Measurements from ENCODE around the gene PCLO. TPM values are rescaled to one million over a fixed set of nuclear protein-coding genes. Genes with fewer than 3 reads are reported as not detected.
"Not testable (repeated sequence)": the region's sequence is repeated elsewhere in the genome, so short reads cannot be mapped to it uniquely, and the experiment has no call there.

PCLO gene
- polyA plus RNA-seq, 2 of the 4 experiments (the other 2 are of a cell fraction) = 0.41 to 1.1 TPM

DNA sequence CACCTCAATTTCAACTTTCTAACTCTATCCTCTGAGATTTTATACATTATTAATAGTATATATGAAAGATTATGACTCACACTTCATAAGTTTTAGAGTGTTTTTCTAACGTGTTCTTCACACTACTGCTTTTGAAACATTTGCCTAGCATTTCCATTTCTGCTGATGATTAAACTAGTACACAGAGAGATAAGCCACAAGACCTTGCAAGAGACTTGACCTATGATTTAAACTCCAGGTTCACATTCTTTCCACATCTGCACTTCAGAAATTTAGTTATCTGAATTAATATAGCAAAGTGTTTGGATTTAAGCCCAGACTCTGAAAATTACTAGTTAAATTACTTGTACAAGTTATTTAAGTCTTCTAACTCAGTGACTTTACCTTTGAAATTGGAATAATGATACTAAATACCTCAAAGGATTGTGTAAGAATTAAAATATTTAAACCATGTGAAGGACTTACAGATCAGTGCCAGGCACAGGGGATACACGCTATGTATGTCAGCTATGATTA lies 66.6 kb downstream of the PCLO start:
- ChIA-PET CTCF (no interaction called here), POLR2A (no interaction called here)
- H3K4me3 ChIP-seq = no peak overlapping the region
- DNase-seq (ENCODE audit: low read depth in 1 of 2, low spot score in 1 of 2) (no peak), FAIRE-seq (no peak), ATAC-seq (no peak)
- no peak overlapping the region for H3K27ac ChIP-seq
- no peaks in the 10 kb centered on the region for H3K4me1 ChIP-seq
- 30% methylated on average over 2 of the region's 2 CpGs for WGBS (ENCODE audit: missing lambda C conversion rate)
- H3K9me3 ChIP-seq = no peaks in the 10 kb centered on the region
- no peak overlapping the region for H3K4me2 ChIP-seq
- TF ChIP-seq TFCP2L1 (CRISPR knock-in tag; IDR thresholded peaks at IDR 0.05) (no peak), FOXS1 (CRISPR knock-in tag; IDR thresholded peaks at IDR 0.05) (no peak), ZFP36 (IDR thresholded peaks at IDR 0.05; ENCODE audit: borderline replicate concordance, partially characterized antibody) (no peak), KDM5A (IDR thresholded peaks at IDR 0.05) (no peak), CBX2 (IDR thresholded peaks at IDR 0.05; ENCODE audit: borderline replicate concordance, low read depth) (no peak)
- TF ChIP-seq, protein P1, sequence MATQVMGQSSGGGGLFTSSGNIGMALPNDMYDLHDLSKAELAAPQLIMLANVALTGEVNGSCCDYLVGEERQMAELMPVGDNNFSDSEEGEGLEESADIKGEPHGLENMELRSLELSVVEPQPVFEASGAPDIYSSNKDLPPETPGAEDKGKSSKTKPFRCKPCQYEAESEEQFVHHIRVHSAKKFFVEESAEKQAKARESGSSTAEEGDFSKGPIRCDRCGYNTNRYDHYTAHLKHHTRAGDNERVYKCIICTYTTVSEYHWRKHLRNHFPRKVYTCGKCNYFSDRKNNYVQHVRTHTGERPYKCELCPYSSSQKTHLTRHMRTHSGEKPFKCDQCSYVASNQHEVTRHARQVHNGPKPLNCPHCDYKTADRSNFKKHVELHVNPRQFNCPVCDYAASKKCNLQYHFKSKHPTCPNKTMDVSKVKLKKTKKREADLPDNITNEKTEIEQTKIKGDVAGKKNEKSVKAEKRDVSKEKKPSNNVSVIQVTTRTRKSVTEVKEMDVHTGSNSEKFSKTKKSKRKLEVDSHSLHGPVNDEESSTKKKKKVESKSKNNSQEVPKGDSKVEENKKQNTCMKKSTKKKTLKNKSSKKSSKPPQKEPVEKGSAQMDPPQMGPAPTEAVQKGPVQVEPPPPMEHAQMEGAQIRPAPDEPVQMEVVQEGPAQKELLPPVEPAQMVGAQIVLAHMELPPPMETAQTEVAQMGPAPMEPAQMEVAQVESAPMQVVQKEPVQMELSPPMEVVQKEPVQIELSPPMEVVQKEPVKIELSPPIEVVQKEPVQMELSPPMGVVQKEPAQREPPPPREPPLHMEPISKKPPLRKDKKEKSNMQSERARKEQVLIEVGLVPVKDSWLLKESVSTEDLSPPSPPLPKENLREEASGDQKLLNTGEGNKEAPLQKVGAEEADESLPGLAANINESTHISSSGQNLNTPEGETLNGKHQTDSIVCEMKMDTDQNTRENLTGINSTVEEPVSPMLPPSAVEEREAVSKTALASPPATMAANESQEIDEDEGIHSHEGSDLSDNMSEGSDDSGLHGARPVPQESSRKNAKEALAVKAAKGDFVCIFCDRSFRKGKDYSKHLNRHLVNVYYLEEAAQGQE (IDR thresholded peaks at IDR 0.05) = no peak

DNA sequence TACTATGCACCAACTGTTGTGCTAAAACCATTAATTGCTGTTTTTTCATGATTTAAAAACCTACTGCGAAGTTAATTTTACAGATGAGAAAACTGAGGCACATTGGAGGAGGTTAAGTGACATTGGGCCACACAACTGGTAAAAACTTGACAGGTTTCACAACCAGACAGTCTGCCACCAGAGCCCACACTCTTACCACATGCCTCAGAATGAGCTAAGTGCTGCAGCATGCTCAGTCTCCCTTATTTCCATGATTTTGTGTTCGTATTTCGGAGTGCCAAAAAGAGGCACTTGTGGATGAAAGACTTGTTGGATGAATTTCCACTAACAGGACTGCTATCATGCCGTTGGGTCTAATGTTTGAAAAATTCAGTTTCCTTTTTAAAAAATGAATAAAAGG lies 77.4 kb downstream of the PCLO start:
- POLR2A ChIA-PET = no interaction called here
- CTCF ChIA-PET = no interaction called here
- TF ChIP-seq, protein P1 (IDR thresholded peaks at IDR 0.05) = no peak

DNA sequence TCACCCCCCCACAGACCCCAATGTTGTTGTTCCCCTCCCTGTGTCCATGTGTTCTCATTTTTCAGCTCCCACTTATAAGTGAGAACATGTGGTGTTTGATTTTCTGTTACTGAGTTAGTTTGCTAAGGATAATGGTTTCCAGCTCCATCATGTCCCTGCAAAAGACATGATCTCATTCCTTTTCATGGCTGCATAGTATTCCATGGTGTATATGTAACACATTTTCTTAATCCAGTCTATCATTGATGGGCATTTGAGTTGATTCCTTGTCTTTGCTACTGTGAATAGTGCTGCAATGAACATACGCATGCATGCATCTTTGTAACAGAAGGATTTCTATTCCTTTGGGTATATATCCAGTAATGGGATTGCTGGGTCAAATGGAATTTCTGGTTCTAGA lies 82.8 kb downstream of the PCLO start:
- 94% methylated on average over 1 of the region's 1 CpG for WGBS (ENCODE audit: missing lambda C conversion rate)
- DNase-seq (ENCODE audit: low read depth in 1 of 2, low spot score in 1 of 2); H3K4me3 ChIP-seq; POLR2A ChIA-PET; CTCF ChIA-PET; ATAC-seq; FAIRE-seq; H3K9me3 ChIP-seq; H3K4me1 ChIP-seq; H3K4me2 ChIP-seq; H3K27ac ChIP-seq: not testable (repeated sequence)

More for the DNA sequence above, 77.4 kb downstream of the PCLO start:
- no peaks in the 10 kb centered on the region for H3K4me1 ChIP-seq
- H3K4me2 ChIP-seq = no peak overlapping the region
- FAIRE-seq = no peak
- no peak overlapping the region for H3K27ac ChIP-seq
- DNase-seq (ENCODE audit: low read depth in 1 of 2, low spot score in 1 of 2) = no peak
- no peak overlapping the region for H3K4me3 ChIP-seq
- 45% methylated on average over 4 of the region's 4 CpGs for whole genome bisulfite sequencing (ENCODE audit: missing lambda C conversion rate)
- H3K9me3 ChIP-seq = no peaks in the 10 kb centered on the region
- ATAC-seq = no peak

DNA sequence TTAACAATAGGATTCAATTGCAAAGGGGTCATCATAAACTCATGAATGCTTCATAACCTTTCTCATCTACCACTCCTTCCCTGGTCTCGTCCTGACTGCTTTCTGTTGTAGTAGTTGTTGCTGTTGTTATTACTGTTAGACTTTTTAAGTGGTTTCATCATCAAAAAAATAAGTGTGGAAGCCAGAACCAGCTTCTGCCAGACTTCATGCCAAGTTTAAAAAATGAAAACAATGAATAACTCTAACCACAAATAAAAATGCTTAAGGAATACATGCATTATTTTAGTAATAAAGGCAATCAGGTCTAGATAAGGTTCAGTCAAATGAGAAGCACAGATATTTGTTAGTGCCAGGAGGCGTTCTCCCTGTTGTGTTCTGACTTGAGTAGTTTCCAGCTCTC lies 85.4 kb downstream of the PCLO start:
- H3K9me3 ChIP-seq = no peaks in the 10 kb centered on the region
- DNase-seq (ENCODE audit: low read depth in 1 of 2, low spot score in 1 of 2) = no peak
- H3K4me2 ChIP-seq = no peak overlapping the region
- POLR2A ChIA-PET = no interaction called here
- no peak overlapping the region for H3K4me3 ChIP-seq
- 37% methylated on average over 2 of the region's 2 CpGs for WGBS (ENCODE audit: missing lambda C conversion rate)
- no peak overlapping the region for H3K27ac ChIP-seq
- FAIRE-seq = no peak
- no peak for ATAC-seq
- no peaks in the 10 kb centered on the region for H3K4me1 ChIP-seq
- CTCF ChIA-PET = no interaction called here
- TF ChIP-seq ZC3H11A (IDR thresholded peaks at IDR 0.05) = no peak
- TF ChIP-seq CEBPB (IDR thresholded peaks at IDR 0.05) = no peak
- TF ChIP-seq HOXB5 (CRISPR knock-in tag; IDR thresholded peaks at IDR 0.05) = no peak
- TF ChIP-seq, protein P2, sequence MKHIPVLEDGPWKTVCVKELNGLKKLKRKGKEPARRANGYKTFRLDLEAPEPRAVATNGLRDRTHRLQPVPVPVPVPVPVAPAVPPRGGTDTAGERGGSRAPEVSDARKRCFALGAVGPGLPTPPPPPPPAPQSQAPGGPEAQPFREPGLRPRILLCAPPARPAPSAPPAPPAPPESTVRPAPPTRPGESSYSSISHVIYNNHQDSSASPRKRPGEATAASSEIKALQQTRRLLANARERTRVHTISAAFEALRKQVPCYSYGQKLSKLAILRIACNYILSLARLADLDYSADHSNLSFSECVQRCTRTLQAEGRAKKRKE (CRISPR knock-in tag; IDR thresholded peaks at IDR 0.05; ENCODE audit: low read depth) = no peak
- TF ChIP-seq MAZ (IDR thresholded peaks at IDR 0.05; ENCODE audit: borderline replicate concordance, low read depth, low read length) = no peak
- no peak for TF ChIP-seq RAD21 (conservative IDR thresholded peaks at IDR 0.05 in 1 of 2, IDR thresholded peaks at IDR 0.05 in 1 of 2)
- TF ChIP-seq HEYL (CRISPR knock-in tag; IDR thresholded peaks at IDR 0.05) = no peak
- no peak for TF ChIP-seq CHD4 (IDR thresholded peaks at IDR 0.05; ENCODE audit: borderline replicate concordance)
- no peak for TF ChIP-seq POLR2A (IDR thresholded peaks at IDR 0.05; ENCODE audit: low read length)
- TF ChIP-seq EP300 (IDR thresholded peaks at IDR 0.05) = no peak
- TF ChIP-seq CBX8 (IDR thresholded peaks at IDR 0.05) = no peak
- no peak for TF ChIP-seq ZNF302 (CRISPR knock-in tag; IDR thresholded peaks at IDR 0.05)

All from A549 (cell line).